Measurements from ENCODE around the gene APPL2. TPM values are rescaled to one million over a fixed set of nuclear protein-coding genes. Genes with fewer than 3 reads are reported as not detected.
A peak's percentile ranks its signal among the peaks of the same experiment; 100 is the strongest.

The APPL2 gene
- total RNA-seq, 1 experiment from 2014 or later: 26.7 TPM

GRCh38 chr12:105235281-105235731 is 668 bp downstream of the APPL2 start:
- H3K4me3 ChIP-seq (ENCODE audit: low read depth, low read length, poor library complexity, severe bottlenecking): peak overlapping the region; percentile 94
- H3K27ac ChIP-seq (ENCODE audit: low read depth, low read length, poor library complexity, severe bottlenecking): peak overlapping the region; percentile 82
- no peak for DNase-seq (ENCODE audit: low spot score)
- intact Hi-C loops (cut with micrococcal nuclease; ENCODE audit: unreplicated experiment): loop anchor here (5.0 kb wide), 1 partner anchor 147 kb away; no protein-coding TSS in a partner anchor
- no peaks in the 10 kb centered on the region for H3K27me3 ChIP-seq (replicated peaks; ENCODE audit: insufficient read depth, low read depth, low read length, poor library complexity)
- no peaks in the 10 kb centered on the region for H3K36me3 ChIP-seq (ENCODE audit: insufficient read depth, low read length, poor library complexity, severe bottlenecking)
- ChIA-PET POLR2A (ENCODE audit: low non-redundant PET) (no interaction called here), CTCF (no interaction called here)
- H3K9me3 ChIP-seq (ENCODE audit: low read depth, low read length, poor library complexity, severe bottlenecking): no peaks in the 10 kb centered on the region
- peaks cover 6% of the 10 kb centered on the region for H3K4me1 ChIP-seq (ENCODE audit: insufficient read depth, low read length, poor library complexity, severe bottlenecking)
- BruUV-seq (replicated peaks): TSS peak; percentile 48
- TF ChIP-seq EZH2 (IDR thresholded peaks at IDR 0.05; ENCODE audit: borderline replicate concordance, low read depth, low read length, poor library complexity, severe bottlenecking): no peak
- TF ChIP-seq CTCF (conservative IDR thresholded peaks at IDR 0.05; ENCODE audit: low read depth, low read length): no peak

- peaks cover 6% of the 10 kb centered on the region for H3K4me1 ChIP-seq (ENCODE audit: insufficient read depth, low read length, poor library complexity, severe bottlenecking)
- BruUV-seq (replicated peaks): no TSS peak
- ChIA-PET CTCF (no interaction called here), POLR2A (ENCODE audit: low non-redundant PET) (no interaction called here)
- no peaks in the 10 kb centered on the region for H3K9me3 ChIP-seq (ENCODE audit: low read depth, low read length, poor library complexity, severe bottlenecking)
- DNase-seq (ENCODE audit: low spot score): no peak
- no peak overlapping the region for H3K4me3 ChIP-seq (ENCODE audit: low read depth, low read length, poor library complexity, severe bottlenecking)
- no peaks in the 10 kb centered on the region for H3K36me3 ChIP-seq (ENCODE audit: insufficient read depth, low read length, poor library complexity, severe bottlenecking)
- TF ChIP-seq EZH2 (IDR thresholded peaks at IDR 0.05; ENCODE audit: borderline replicate concordance, low read depth, low read length, poor library complexity, severe bottlenecking) (no peak), CTCF (conservative IDR thresholded peaks at IDR 0.05; ENCODE audit: low read depth, low read length) (no peak)
- H3K27me3 ChIP-seq (replicated peaks; ENCODE audit: insufficient read depth, low read depth, low read length, poor library complexity): no peaks in the 10 kb centered on the region
- intact Hi-C loops (cut with micrococcal nuclease; ENCODE audit: unreplicated experiment): no loop called here
- no peak overlapping the region for H3K27ac ChIP-seq (ENCODE audit: low read depth, low read length, poor library complexity, severe bottlenecking)
Observed at GRCh38 chr12:105234197-105234596, 1.8 kb downstream of the APPL2 start.

- TF ChIP-seq CTCF (conservative IDR thresholded peaks at IDR 0.05; ENCODE audit: low read depth, low read length): no peak
- no peak for TF ChIP-seq EZH2 (IDR thresholded peaks at IDR 0.05; ENCODE audit: borderline replicate concordance, low read depth, low read length, poor library complexity, severe bottlenecking)
- intact Hi-C loops (cut with micrococcal nuclease; ENCODE audit: unreplicated experiment): no loop called here
- H3K27ac ChIP-seq (ENCODE audit: low read depth, low read length, poor library complexity, severe bottlenecking): no peak overlapping the region
- H3K27me3 ChIP-seq (replicated peaks; ENCODE audit: insufficient read depth, low read depth, low read length, poor library complexity): no peaks in the 10 kb centered on the region
- peaks cover 8% of the 10 kb centered on the region for H3K36me3 ChIP-seq (ENCODE audit: insufficient read depth, low read length, poor library complexity, severe bottlenecking)
- BruUV-seq (replicated peaks): no TSS peak
- no peaks in the 10 kb centered on the region for H3K9me3 ChIP-seq (ENCODE audit: low read depth, low read length, poor library complexity, severe bottlenecking)
- ChIA-PET POLR2A (ENCODE audit: low non-redundant PET) (no interaction called here), CTCF (no interaction called here)
- no peak overlapping the region for H3K4me3 ChIP-seq (ENCODE audit: low read depth, low read length, poor library complexity, severe bottlenecking)
- H3K4me1 ChIP-seq (ENCODE audit: insufficient read depth, low read length, poor library complexity, severe bottlenecking): peaks cover 6% of the 10 kb centered on the region
- DNase-seq (ENCODE audit: low spot score): no peak
Observed at GRCh38 chr12:105233041-105233905, 2.7 kb downstream of the APPL2 start.

Measured in A673 (cell line).